HL-60 (cell line): ENCODE results near the gene ARID1A.
"Not testable (repeated sequence)": the region's sequence is repeated elsewhere in the genome, so short reads cannot be mapped to it uniquely, and the experiment has no call there.

Experiments
- POLR2AphosphoS5 ChIP-seq: IDR thresholded peaks from 2 replicates; pipeline ENCODE4 v1.6.1; 2012; ENCODE audit warnings: low read depth
- TF ChIP-seq, protein P1 (sequence below): IDR thresholded peaks from one replicate; pipeline ENCODE4 v1.5.1; 2011; ENCODE audit warnings: low read length, control low read depth, inconsistent platforms; ENCODE audit not compliant: insufficient read depth

- TF ChIP-seq POLR2AphosphoS5 = not testable (repeated sequence)
- TF ChIP-seq, protein P1, sequence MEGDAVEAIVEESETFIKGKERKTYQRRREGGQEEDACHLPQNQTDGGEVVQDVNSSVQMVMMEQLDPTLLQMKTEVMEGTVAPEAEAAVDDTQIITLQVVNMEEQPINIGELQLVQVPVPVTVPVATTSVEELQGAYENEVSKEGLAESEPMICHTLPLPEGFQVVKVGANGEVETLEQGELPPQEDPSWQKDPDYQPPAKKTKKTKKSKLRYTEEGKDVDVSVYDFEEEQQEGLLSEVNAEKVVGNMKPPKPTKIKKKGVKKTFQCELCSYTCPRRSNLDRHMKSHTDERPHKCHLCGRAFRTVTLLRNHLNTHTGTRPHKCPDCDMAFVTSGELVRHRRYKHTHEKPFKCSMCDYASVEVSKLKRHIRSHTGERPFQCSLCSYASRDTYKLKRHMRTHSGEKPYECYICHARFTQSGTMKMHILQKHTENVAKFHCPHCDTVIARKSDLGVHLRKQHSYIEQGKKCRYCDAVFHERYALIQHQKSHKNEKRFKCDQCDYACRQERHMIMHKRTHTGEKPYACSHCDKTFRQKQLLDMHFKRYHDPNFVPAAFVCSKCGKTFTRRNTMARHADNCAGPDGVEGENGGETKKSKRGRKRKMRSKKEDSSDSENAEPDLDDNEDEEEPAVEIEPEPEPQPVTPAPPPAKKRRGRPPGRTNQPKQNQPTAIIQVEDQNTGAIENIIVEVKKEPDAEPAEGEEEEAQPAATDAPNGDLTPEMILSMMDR = not testable (repeated sequence)
These were observed 108.1 kb downstream of the ARID1A start for GRCh38 chr1:26803932-26804331.
